Esophagus squamous epithelium (tissue), 5 donors: ENCODE data around the gene AHRR. TPM values are rescaled to one million over a fixed set of nuclear protein-coding genes. Genes with fewer than 3 reads are reported as not detected.

Source experiments
- DNase-seq: peaks from one replicate; lab custom pipeline; 2025; lab: John Stamatoyannopoulos, UW
- H3K27ac ChIP-seq, 4 donors: fragments of 200-600 bp; sonication (generic); one replicate each; pipeline ENCODE4 v1.5.1; 2016 to 2019; ENCODE audit warnings: mild to moderate bottlenecking in 1 of 4
- H3K27me3 ChIP-seq, 4 donors: fragments of 200-600 bp; sonication (generic); 1 replicate in 3 of 4; 2 replicates in 1 of 4; pipeline versions ENCODE4 v1.5.1 to v1.6.0; 2017 to 2021; ENCODE audit warnings: antibody characterized with exemption in 1 of 4
- H3K36me3 ChIP-seq, 3 donors: fragments of 200-600 bp; sonication (generic); one replicate each; pipeline ENCODE4 v1.5.1; 2016 to 2019
- H3K4me1 ChIP-seq, 3 donors: fragments of 200-600 bp; sonication (generic); one replicate each; pipeline ENCODE4 v1.5.1; 2017 to 2019
- H3K4me3 ChIP-seq, 4 donors: fragments of 200-600 bp; sonication (generic); 1 replicate in 3 of 4; 2 replicates in 1 of 4; pipeline ENCODE4 v1.5.1; 2016 to 2019; ENCODE audit warnings: mild to moderate bottlenecking in 2 of 4, moderate library complexity in 1 of 4
- H3K9me3 ChIP-seq, 3 donors: fragments of 200-600 bp; sonication (generic); one replicate each; pipeline ENCODE4 v1.5.1; 2016 to 2019
- POLR2A ChIP-seq, 4 donors: fragments of 450-650 bp; IDR thresholded peaks; one replicate each; pipeline ENCODE4 v1.6.1; 2017; ENCODE audit warnings: antibody characterized with exemption in 4 of 4, mild to moderate bottlenecking in 4 of 4, moderate library complexity in 3 of 4
- WGBS, 2 donors: methylation state at CpG; one replicate each; pipeline ENCODE4 v1.1.5; 2018; 5-methylcytosine and 5-hydroxymethylcytosine counted together
- intact Hi-C: fragments of 100-400 bp; cut with DNase I; formaldehyde crosslinking; loops from one replicate; pipeline ENCODE4 v1.15.0; 2022
- total RNA-seq, 4 donors: library from RNA; depleted of rRNA; stranded (reverse); fragments of >200 nt; gene quantifications; one replicate each; pipeline ENCODE4 v1.1.0, GENCODE V29; 2016
- TF ChIP-seq, protein P1 (sequence below), 6 experiments: fragments of 450-650 bp in 4 of 6; fragments of 200-600 bp in 2 of 6; sonication (generic) in 2 of 6; IDR thresholded peaks; one replicate each; pipeline ENCODE4 v1.5.1; 2016 to 2019; ENCODE audit warnings: antibody characterized with exemption in 6 of 6, mild to moderate bottlenecking in 4 of 6, moderate library complexity in 4 of 6
- donor health status: DM: yes; HTN: yes; CAD: no.

Gene AHRR
- total RNA-seq, 4 donors from 2014 or later: 0.66 to 1.5 (median 1.1) TPM

- TF ChIP-seq POLR2A (IDR thresholded peaks at IDR 0.05): no peak
- TF ChIP-seq, protein P1, sequence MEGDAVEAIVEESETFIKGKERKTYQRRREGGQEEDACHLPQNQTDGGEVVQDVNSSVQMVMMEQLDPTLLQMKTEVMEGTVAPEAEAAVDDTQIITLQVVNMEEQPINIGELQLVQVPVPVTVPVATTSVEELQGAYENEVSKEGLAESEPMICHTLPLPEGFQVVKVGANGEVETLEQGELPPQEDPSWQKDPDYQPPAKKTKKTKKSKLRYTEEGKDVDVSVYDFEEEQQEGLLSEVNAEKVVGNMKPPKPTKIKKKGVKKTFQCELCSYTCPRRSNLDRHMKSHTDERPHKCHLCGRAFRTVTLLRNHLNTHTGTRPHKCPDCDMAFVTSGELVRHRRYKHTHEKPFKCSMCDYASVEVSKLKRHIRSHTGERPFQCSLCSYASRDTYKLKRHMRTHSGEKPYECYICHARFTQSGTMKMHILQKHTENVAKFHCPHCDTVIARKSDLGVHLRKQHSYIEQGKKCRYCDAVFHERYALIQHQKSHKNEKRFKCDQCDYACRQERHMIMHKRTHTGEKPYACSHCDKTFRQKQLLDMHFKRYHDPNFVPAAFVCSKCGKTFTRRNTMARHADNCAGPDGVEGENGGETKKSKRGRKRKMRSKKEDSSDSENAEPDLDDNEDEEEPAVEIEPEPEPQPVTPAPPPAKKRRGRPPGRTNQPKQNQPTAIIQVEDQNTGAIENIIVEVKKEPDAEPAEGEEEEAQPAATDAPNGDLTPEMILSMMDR (IDR thresholded peaks at IDR 0.05): no peak
- Histone ChIP-seq H3K36me3 (peaks cover 6 to 98% (median 41%) of the 10 kb centered on the region in 3 donors), H3K27ac (no peak overlapping the region), H3K9me3 (no peaks in the 10 kb centered on the region), H3K4me3 (no peak overlapping the region), H3K27me3 (no peaks in the 10 kb centered on the region), H3K4me1 (peaks cover 6 to 46% (median 7%) of the 10 kb centered on the region in 3 donors)
- intact Hi-C loops: no loop called here
- 79 to 97% methylated on average over 7 to 8 of the region's 8 CpGs for WGBS, 2 donors
- DNase-seq: no peak
Observed at GRCh38 chr5:460273-460625, 138.7 kb downstream of the AHRR start.

DNA sequence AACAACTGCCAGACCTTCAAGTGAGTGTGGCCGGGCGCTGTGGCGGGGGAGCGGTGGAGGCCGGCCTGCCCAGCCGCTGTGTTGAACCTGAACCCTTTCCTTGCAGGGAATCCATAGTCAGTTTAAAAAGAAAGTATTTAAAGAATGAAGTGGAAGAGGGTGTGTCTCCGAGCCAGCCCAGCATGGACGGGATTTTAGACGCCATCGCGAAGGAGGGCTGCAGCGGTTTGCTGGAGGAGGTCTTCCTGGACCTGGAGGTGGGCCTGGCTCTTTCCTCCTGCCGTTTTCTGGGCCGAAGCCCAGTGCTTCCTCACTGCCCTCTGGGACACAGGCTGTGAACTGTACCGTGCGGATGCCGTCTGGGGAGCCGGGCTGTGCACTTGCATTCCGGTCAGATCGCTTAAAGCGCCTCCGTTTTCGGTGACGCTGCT is 140.6 kb downstream of the AHRR start:
- peaks cover 6 to 28% (median 7%) of the 10 kb centered on the region in 3 donors for H3K4me1 ChIP-seq
- no peak for TF ChIP-seq POLR2A (IDR thresholded peaks at IDR 0.05)
- TF ChIP-seq, protein P1 (IDR thresholded peaks at IDR 0.05): no peak
- peaks cover 6 to 99% (median 51%) of the 10 kb centered on the region in 3 donors for H3K36me3 ChIP-seq
- intact Hi-C loops: no loop called here
- no peak for DNase-seq
- H3K4me3 ChIP-seq: no peak overlapping the region
- no peak overlapping the region for H3K27ac ChIP-seq
- H3K27me3 ChIP-seq: no peaks in the 10 kb centered on the region
- 94 to 98% methylated on average over 24 of the region's 24 CpGs for WGBS, 2 donors
- H3K9me3 ChIP-seq: no peaks in the 10 kb centered on the region

GRCh38 chr5:463301-463700 is 141.8 kb downstream of the AHRR start:
- Histone ChIP-seq H3K36me3 (peaks cover 6 to 89% (median 46%) of the 10 kb centered on the region in 3 donors), H3K9me3 (no peaks in the 10 kb centered on the region), H3K27me3 (no peaks in the 10 kb centered on the region), H3K27ac (no peak overlapping the region), H3K4me1 (peaks cover 5 to 16% (median 5%) of the 10 kb centered on the region in 3 donors), H3K4me3 (no peak overlapping the region)
- TF ChIP-seq POLR2A (IDR thresholded peaks at IDR 0.05): no peak
- TF ChIP-seq, protein P1 (IDR thresholded peaks at IDR 0.05): no peak
- intact Hi-C loops: no loop called here
- 62 to 67% methylated on average over 7 of the region's 7 CpGs for WGBS, 2 donors
- DNase-seq: no peak

- H3K4me3 ChIP-seq: no peak overlapping the region
- H3K27ac ChIP-seq: no peak overlapping the region
- no peak for TF ChIP-seq POLR2A (IDR thresholded peaks at IDR 0.05)
- TF ChIP-seq, protein P1 (IDR thresholded peaks at IDR 0.05): no peak
- intact Hi-C loops: no loop called here
- H3K27me3 ChIP-seq: no peaks in the 10 kb centered on the region
- H3K4me1 ChIP-seq: peaks cover 0 to 9% (median 0%) of the 10 kb centered on the region in 3 donors
- no peak for DNase-seq
- 74 to 78% methylated on average over 18 of the region's 18 CpGs for WGBS, 2 donors
- no peaks in the 10 kb centered on the region for H3K9me3 ChIP-seq
- peaks cover 6 to 89% (median 46%) of the 10 kb centered on the region in 3 donors for H3K36me3 ChIP-seq
Observed at GRCh38 chr5:463952-464351, 142.4 kb downstream of the AHRR start.

DNA sequence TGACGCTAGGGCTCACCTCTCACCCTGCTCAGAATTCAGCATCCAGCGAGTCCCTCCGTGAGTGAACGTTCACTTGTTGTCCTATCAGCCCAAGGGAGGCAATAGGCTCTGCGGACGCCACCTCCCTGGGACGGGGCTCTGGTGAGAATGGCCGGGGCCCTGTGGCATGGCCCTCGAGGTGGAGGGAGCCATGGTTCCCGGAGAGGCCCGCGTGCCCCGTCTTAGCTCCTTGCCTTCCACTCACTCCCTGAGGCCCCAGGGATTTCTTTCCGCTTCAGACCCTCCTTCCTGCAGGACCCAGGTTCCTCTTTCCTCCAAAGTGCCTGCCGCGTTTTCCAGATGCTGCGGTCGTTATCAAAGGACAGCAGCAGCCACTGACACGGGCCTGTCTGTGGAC is 142.9 kb downstream of the AHRR start:
- H3K4me3 ChIP-seq: no peak overlapping the region
- H3K36me3 ChIP-seq: peaks cover 6 to 89% (median 46%) of the 10 kb centered on the region in 3 donors
- H3K27me3 ChIP-seq: no peaks in the 10 kb centered on the region
- WGBS, 2 donors: 91 to 95% methylated on average over 15 to 18 of the region's 19 CpGs
- peaks cover 0 to 5% (median 0%) of the 10 kb centered on the region in 3 donors for H3K4me1 ChIP-seq
- TF ChIP-seq, protein P1 (IDR thresholded peaks at IDR 0.05): no peak
- TF ChIP-seq POLR2A (IDR thresholded peaks at IDR 0.05): no peak
- no peak for DNase-seq
- no peaks in the 10 kb centered on the region for H3K9me3 ChIP-seq
- no peak overlapping the region for H3K27ac ChIP-seq
- intact Hi-C loops: no loop called here
